Measurements from ENCODE around the gene GATA2. TPM values are rescaled to one million over a fixed set of nuclear protein-coding genes. Genes with fewer than 3 reads are reported as not detected.

GATA2 gene
- total RNA-seq, 2 experiments from 2014 or later = not detected

- POLR2A ChIA-PET = no interaction called here
- Mint-ChIP-seq H3K4me3 (no peak overlapping the region), H3K36me3 (ENCODE audit: low read depth) (no peaks in the 10 kb centered on the region), H3K27me3 (ENCODE audit: low read depth) (peaks cover 27% of the 10 kb centered on the region), H3K27ac (no peak overlapping the region), H3K9me3 (ENCODE audit: insufficient read depth) (no peaks in the 10 kb centered on the region), H3K4me1 (ENCODE audit: low read depth) (peaks cover 4% of the 10 kb centered on the region)
- CTCF ChIA-PET = interaction anchor here (0.9 to 3.2 kb wide), 2 partner anchors 73 to 405 kb away, joined by 4 to 45 read pairs; no protein-coding TSS in a partner anchor
- DNase-seq = no peak
- ATAC-seq = no peak
Measured at GRCh38 chr3:128499724-128500275, 6.8 kb upstream of the GATA2 start.

GRCh38 chr3:128498901-128499530, 6.0 kb upstream of the GATA2 start:
- no peak overlapping the region for H3K27ac Mint-ChIP-seq
- CTCF ChIA-PET = interaction anchor here (0.9 to 3.2 kb wide), 2 partner anchors 72 to 404 kb away, joined by 4 to 45 read pairs; no protein-coding TSS in a partner anchor
- no peaks in the 10 kb centered on the region for H3K36me3 Mint-ChIP-seq (ENCODE audit: low read depth)
- ATAC-seq = no peak
- POLR2A ChIA-PET = no interaction called here
- peaks cover 4% of the 10 kb centered on the region for H3K4me1 Mint-ChIP-seq (ENCODE audit: low read depth)
- H3K27me3 Mint-ChIP-seq (ENCODE audit: low read depth) = peaks cover 33% of the 10 kb centered on the region
- no peak overlapping the region for H3K4me3 Mint-ChIP-seq
- no peak for DNase-seq
- H3K9me3 Mint-ChIP-seq (ENCODE audit: insufficient read depth) = no peaks in the 10 kb centered on the region

- Mint-ChIP-seq H3K27ac (no peak overlapping the region), H3K36me3 (ENCODE audit: low read depth) (no peaks in the 10 kb centered on the region), H3K27me3 (ENCODE audit: low read depth) (peaks cover 41% of the 10 kb centered on the region), H3K9me3 (ENCODE audit: insufficient read depth) (no peaks in the 10 kb centered on the region), H3K4me1 (ENCODE audit: low read depth) (peaks cover 4% of the 10 kb centered on the region), H3K4me3 (peak overlapping the region; percentile 19)
- DNase-seq (no peak), ATAC-seq (no peak)
- POLR2A ChIA-PET = no interaction called here
- CTCF ChIA-PET = interaction anchor here (1.2 to 3.2 kb wide), 5 partner anchors 14 to 403 kb away, joined by 3 to 45 read pairs (median 6); no protein-coding TSS in a partner anchor
Measured at GRCh38 chr3:128498127-128498626, 5.2 kb upstream of the GATA2 start.

- CTCF ChIA-PET = interaction anchor here (0.7 to 3.2 kb wide), 7 partner anchors 12 to 402 kb away, joined by 3 to 45 read pairs (median 3); no protein-coding TSS in a partner anchor
Measured at GRCh38 chr3:128497305-128498126, 4.5 kb upstream of the GATA2 start.

GRCh38 chr3:128496602-128497304, 3.8 kb upstream of the GATA2 start:
- peaks cover 47% of the 10 kb centered on the region for H3K27me3 Mint-ChIP-seq (ENCODE audit: low read depth)
- ChIA-PET CTCF (interaction anchor here (0.7 to 3.2 kb wide), 7 partner anchors 12 to 401 kb away, joined by 3 to 45 read pairs (median 3); no protein-coding TSS in a partner anchor), POLR2A (no interaction called here)
- no peaks in the 10 kb centered on the region for H3K36me3 Mint-ChIP-seq (ENCODE audit: low read depth)
- no peaks in the 10 kb centered on the region for H3K9me3 Mint-ChIP-seq (ENCODE audit: insufficient read depth)
- peaks cover 9% of the 10 kb centered on the region for H3K4me1 Mint-ChIP-seq (ENCODE audit: low read depth)
- DNase-seq (no peak), ATAC-seq (no peak)
- H3K27ac Mint-ChIP-seq = no peak overlapping the region
- peak overlapping the region; percentile 66 for H3K4me3 Mint-ChIP-seq

More at GRCh38 chr3:128497305-128498126, 4.5 kb upstream of the GATA2 start:
- H3K4me3 Mint-ChIP-seq = peak overlapping the region; percentile 66
- H3K27ac Mint-ChIP-seq = no peak overlapping the region
- peaks cover 4% of the 10 kb centered on the region for H3K4me1 Mint-ChIP-seq (ENCODE audit: low read depth)
- POLR2A ChIA-PET = no interaction called here
- no peaks in the 10 kb centered on the region for H3K36me3 Mint-ChIP-seq (ENCODE audit: low read depth)
- no peaks in the 10 kb centered on the region for H3K9me3 Mint-ChIP-seq (ENCODE audit: insufficient read depth)
- peaks cover 42% of the 10 kb centered on the region for H3K27me3 Mint-ChIP-seq (ENCODE audit: low read depth)
- DNase-seq = peak; percentile 71
- ATAC-seq = peak; percentile 72

- H3K36me3 Mint-ChIP-seq (ENCODE audit: low read depth) = no peaks in the 10 kb centered on the region
Measured at GRCh38 chr3:128496019-128496601, 3.1 kb upstream of the GATA2 start.

GRCh38 chr3:128495435-128495970, 2.5 kb upstream of the GATA2 start:
- peaks cover 11% of the 10 kb centered on the region for H3K4me1 Mint-ChIP-seq (ENCODE audit: low read depth)
- no peaks in the 10 kb centered on the region for H3K9me3 Mint-ChIP-seq (ENCODE audit: insufficient read depth)
- no peak overlapping the region for H3K27ac Mint-ChIP-seq
- DNase-seq = no peak
- CTCF ChIA-PET = interaction anchor here (0.8 to 1.4 kb wide), 2 partner anchors 68 to 77 kb away, joined by 3 to 4 read pairs; no protein-coding TSS in a partner anchor
- peaks cover 56% of the 10 kb centered on the region for H3K27me3 Mint-ChIP-seq (ENCODE audit: low read depth)
- H3K4me3 Mint-ChIP-seq = no peak overlapping the region
- H3K36me3 Mint-ChIP-seq (ENCODE audit: low read depth) = no peaks in the 10 kb centered on the region
- POLR2A ChIA-PET = no interaction called here
- ATAC-seq = no peak

More at GRCh38 chr3:128496019-128496601, 3.1 kb upstream of the GATA2 start:
- DNase-seq (no peak), ATAC-seq (no peak)
- Mint-ChIP-seq H3K4me1 (ENCODE audit: low read depth) (peaks cover 11% of the 10 kb centered on the region), H3K4me3 (no peak overlapping the region), H3K27ac (no peak overlapping the region), H3K9me3 (ENCODE audit: insufficient read depth) (no peaks in the 10 kb centered on the region), H3K27me3 (ENCODE audit: low read depth) (peaks cover 53% of the 10 kb centered on the region)
- CTCF ChIA-PET = interaction anchor here (0.8 to 2.0 kb wide), 4 partner anchors 69 to 401 kb away, joined by 3 to 8 read pairs (median 5); no protein-coding TSS in a partner anchor
- POLR2A ChIA-PET = no interaction called here

GRCh38 chr3:128494367-128494650, 1.3 kb upstream of the GATA2 start:
- ATAC-seq = no peak
- Mint-ChIP-seq H3K4me3 (no peak overlapping the region), H3K27me3 (ENCODE audit: low read depth) (peaks cover 66% of the 10 kb centered on the region), H3K27ac (no peak overlapping the region), H3K4me1 (ENCODE audit: low read depth) (peaks cover 18% of the 10 kb centered on the region), H3K36me3 (ENCODE audit: low read depth) (no peaks in the 10 kb centered on the region), H3K9me3 (ENCODE audit: insufficient read depth) (no peaks in the 10 kb centered on the region)
- DNase-seq = no peak
- ChIA-PET CTCF (no interaction called here), POLR2A (no interaction called here)

- H3K27ac Mint-ChIP-seq = no peak overlapping the region
- CTCF ChIA-PET = interaction anchor here (5.7 kb wide), 1 partner anchor 67 kb away, joined by 27 read pairs; no protein-coding TSS in a partner anchor
Measured at GRCh38 chr3:128493570-128494366, 767 bp upstream of the GATA2 start.

GRCh38 chr3:128491941-128492670, 895 bp downstream of the GATA2 start:
- ChIA-PET CTCF (interaction anchor here (5.7 kb wide), 1 partner anchor 65 kb away, joined by 27 read pairs; no protein-coding TSS in a partner anchor), POLR2A (no interaction called here)
- DNase-seq (no peak), ATAC-seq (no peak)
- no peaks in the 10 kb centered on the region for H3K36me3 Mint-ChIP-seq (ENCODE audit: low read depth)
- peaks cover 24% of the 10 kb centered on the region for H3K4me1 Mint-ChIP-seq (ENCODE audit: low read depth)
- H3K9me3 Mint-ChIP-seq (ENCODE audit: insufficient read depth) = no peaks in the 10 kb centered on the region
- H3K27me3 Mint-ChIP-seq (ENCODE audit: low read depth) = peaks cover 68% of the 10 kb centered on the region
- H3K27ac Mint-ChIP-seq = no peak overlapping the region
- no peak overlapping the region for H3K4me3 Mint-ChIP-seq

More at GRCh38 chr3:128493570-128494366, 767 bp upstream of the GATA2 start:
- Mint-ChIP-seq H3K4me1 (ENCODE audit: low read depth) (peaks cover 18% of the 10 kb centered on the region), H3K36me3 (ENCODE audit: low read depth) (no peaks in the 10 kb centered on the region), H3K27me3 (ENCODE audit: low read depth) (peaks cover 64% of the 10 kb centered on the region), H3K4me3 (no peak overlapping the region), H3K9me3 (ENCODE audit: insufficient read depth) (no peaks in the 10 kb centered on the region)
- POLR2A ChIA-PET = no interaction called here
- DNase-seq (no peak), ATAC-seq (no peak)

Data from activated CD8-positive, alpha-beta T cell treated with anti-CD3 and anti-CD28 coated beads, Interleukin-2, amount 10 ng/mL, durations not matched to agents 7 days and 5 days (primary cell).